ENCODE results near the gene ZNF385A.

ZNF385A gene

DNA sequence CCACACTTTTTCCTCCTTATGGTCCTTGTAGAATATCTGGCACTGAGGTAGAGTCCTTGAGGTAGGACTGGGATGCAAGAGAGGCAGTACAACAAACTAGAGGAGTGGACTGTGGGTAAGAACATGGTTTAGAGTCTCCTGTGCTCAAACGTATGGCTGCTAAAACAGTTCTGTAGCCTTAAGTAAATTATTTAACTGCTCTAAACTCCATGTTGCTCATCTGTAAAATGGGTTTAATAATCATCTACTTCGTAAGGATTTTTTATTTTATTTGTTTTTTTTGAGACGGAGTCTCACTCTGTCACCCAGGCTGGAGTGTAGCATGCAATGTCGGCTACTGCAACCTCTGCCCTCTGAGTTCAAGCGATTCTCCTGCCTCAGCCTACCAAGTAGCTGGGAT, 63.2 kb downstream of the ZNF385A start:
- Histone ChIP-seq H3K36me3 (ENCODE audit: control insufficient read depth, insufficient read depth, low read length) (no peaks in the 10 kb centered on the region), H3K4me3 (ENCODE audit: low read length) (no peak overlapping the region), H3K9me3 (ENCODE audit: control insufficient read depth, insufficient read depth, low read length) (no peaks in the 10 kb centered on the region), H3K27ac (ENCODE audit: low read length) (no peak overlapping the region), H3K27me3 (ENCODE audit: control insufficient read depth, insufficient read depth, low read length) (no peaks in the 10 kb centered on the region), H3K4me1 (ENCODE audit: control insufficient read depth, insufficient read depth, low read length) (no peaks in the 10 kb centered on the region)
- no CpG with 5 or more reads among the region's 5 CpGs for WGBS (ENCODE audit: insufficient coverage, insufficient read length)
- no peak for DNase-seq (ENCODE audit: low read depth, low spot score)
